GM18951 (cell line): ENCODE data around the gene DTX4.

Experiments
- POLR2A ChIP-seq: IDR thresholded peaks from 4 replicates; pipeline ENCODE4 v1.6.1; 2011; ENCODE audit warnings: mild to moderate bottlenecking; ENCODE audit not compliant: insufficient read length, insufficient read depth; ENCODE audit errors: extremely low read depth
- in situ Hi-C: fragments of 300-500 bp; cut with MboI; formaldehyde crosslinking; loops from one replicate; pipeline ENCODE4 v1.12.0; 2022; ENCODE audit warnings: low sequenced_read_pairs, mixed read lengths, inconsistent platforms; ENCODE audit not compliant: unreplicated experiment

Gene DTX4

DNA sequence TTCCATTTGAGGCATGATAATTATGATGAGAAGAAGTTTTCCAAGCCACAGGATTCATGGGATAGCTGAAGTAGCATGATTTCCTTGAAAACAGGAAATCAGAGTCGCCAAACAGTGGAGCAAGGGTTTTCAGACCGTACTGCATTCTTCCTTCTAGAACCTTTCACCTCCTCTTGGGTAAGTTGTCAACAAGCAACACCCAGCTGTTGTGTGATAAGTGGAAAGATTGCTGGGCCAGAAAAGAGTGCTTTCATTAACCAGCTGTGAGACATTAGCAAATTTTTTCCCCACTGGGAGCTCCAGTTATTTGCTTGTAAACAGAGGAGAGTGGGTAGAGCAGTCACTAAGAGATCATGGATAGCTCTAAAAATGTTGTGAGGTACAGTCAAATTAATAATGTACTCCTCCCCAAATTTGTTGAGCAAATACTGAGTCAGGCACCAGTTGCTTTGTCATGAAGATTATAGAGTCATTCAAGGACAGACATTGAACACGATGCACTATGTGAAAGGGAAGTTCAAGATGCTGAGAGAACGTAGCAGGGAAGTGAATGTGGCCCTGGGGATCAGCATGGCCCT lies 52.5 kb downstream of the DTX4 start:
- in situ Hi-C loops, result no loop called here
- no peak for TF ChIP-seq POLR2A

DNA sequence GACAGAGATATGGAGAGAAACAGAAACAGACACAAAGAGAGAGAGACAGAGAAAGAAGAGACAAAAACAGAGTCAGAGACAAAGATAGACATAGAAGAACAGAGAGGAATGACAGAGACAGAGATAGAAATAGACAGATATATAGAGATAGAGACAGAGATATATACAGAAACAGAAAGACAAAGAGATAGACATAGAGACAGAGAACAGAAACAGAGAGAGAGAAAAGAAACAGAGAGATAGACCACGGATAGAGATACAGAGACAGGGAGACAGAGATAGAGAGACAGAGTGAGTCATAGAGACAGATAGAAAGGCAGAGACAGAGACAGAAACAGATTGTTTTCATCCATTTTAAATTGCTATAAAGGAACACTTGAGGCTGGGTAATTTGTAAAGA lies 53.1 kb downstream of the DTX4 start:
- TF ChIP-seq POLR2A, result no peak
- in situ Hi-C loops, result no loop called here

DNA sequence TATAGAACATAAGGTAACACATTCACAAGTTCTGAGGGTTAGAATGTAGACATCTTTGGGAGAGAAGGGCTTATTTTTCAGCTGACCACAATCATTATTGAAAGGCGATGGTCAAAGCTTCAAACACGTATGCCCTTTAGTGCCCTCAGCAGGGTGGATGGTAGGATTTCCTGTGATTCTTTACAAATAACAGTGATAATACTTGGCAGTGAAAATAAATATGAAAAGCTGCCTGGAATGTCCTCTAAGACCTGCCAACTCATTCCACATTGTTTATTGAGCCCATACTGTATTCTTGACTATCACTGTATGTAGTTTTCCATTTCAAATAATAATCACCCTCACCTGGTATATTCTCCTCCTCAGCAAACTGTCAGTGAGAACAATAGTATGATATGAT lies 54.5 kb downstream of the DTX4 start:
- in situ Hi-C loops, result no loop called here

DNA sequence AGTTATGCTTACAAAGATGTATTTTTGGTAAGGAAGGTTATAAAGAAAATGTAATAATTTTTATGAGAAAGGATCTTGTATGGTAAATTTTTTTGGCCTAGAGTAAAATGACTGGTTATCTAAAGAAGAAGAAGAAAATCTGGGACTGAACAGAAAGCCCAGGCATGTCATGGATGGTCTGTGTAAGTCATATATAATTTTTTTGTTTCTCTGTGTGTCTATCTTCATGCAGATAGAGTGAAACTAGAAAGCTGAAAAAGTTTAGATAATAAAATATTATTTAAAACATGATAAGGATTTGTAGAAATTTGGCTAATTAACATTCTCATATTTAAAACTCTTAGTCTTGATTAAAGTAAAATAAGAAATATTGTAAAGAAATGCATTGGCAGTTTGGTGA lies 68.4 kb downstream of the DTX4 start:
- in situ Hi-C loops, result no loop called here
- no peak for TF ChIP-seq POLR2A

More for the DNA sequence above, 54.5 kb downstream of the DTX4 start:
- no peak for TF ChIP-seq POLR2A

DNA sequence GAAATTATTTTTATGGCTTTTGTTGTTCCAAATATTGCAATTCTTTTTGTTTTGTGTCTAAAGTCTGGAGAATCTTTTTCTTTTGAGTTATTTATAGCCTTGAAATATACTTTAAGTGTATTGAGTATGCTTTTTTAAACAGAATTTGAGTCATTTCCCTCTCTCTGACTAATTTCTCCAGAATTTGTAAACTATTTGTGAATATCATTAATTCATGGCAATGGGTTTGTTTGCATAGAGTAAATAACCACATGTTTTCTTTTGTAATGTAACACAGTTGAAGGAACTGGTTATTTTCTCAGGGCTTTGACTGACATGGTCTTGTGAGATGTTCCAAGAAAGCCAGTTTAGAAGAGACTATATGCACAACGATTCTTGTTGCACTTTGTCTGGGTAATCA lies 71.7 kb downstream of the DTX4 start:
- in situ Hi-C loops, result no loop called here

DNA sequence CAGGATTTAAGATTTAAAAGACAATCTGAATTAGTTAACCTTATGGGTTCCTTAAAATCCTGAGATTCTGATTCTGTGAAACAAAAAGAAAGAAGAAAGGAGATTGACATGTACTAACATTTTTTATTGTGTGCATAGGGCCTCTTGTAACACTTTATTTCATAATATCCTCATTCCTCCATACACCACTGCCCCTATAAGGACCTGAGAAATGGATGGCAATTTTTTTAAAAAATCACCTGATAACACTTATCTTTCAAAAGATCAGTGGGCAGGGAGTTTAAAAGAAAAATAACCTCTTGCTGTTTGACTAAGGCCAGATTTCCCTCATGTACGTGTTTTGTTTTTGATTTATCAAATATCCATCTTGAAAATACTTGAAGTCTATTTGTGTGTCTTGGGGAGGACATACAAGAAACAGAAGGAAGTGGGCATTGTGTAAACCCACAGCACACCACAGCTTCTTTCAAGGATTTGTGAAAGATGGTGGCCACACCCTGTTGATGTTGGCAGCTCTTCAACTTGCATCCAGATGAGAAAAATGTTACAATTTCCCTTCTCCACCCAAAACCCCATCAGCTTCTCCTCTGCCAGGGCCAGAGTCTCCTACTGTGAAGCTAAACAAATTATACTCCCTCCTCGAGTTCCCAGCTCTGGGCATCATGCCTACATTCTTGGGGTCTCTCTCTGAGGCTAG lies 75.7 kb downstream of the DTX4 start:
- in situ Hi-C loops, result no loop called here
- TF ChIP-seq POLR2A, result no peak

More for the DNA sequence above, 71.7 kb downstream of the DTX4 start:
- no peak for TF ChIP-seq POLR2A

DNA sequence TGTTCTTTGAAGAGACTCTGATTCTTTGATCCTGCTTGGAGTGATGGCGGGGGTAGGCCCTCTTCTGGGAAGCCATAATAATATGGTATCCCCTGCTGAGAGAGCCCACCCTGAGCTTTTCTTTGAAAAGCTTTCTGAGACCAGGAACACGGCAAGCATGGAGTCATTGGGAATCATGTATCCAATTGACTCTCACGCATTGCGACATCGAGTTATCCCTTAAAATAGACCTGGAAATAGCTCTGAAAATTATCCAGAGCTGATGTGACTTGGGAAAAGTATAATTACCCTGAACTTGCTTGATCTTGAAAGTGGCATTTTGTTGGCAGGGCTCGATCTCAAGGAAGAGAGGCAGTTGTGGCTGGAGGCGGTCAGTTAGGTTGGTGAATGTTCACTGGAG lies 77.6 kb downstream of the DTX4 start:
- in situ Hi-C loops, result no loop called here
- no peak for TF ChIP-seq POLR2A

DNA sequence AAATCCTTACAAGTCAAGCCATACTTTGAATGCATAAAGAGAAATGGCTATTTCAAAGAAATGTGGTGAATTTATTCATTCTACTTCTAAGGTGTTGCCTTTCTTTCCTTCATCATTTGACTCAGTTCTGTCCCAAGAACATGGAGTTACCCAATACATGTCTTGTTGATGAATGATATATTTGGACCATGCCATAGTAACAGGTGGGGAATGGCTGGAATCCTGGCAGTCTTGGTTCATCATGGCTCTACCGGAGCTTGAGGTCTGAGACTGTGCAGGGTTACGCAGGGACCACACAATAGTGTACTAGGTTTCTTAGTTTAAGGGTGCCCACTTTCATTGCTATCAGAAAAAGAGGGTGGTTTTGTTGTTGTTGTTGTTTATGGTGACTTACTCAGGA lies 81.1 kb downstream of the DTX4 start:
- in situ Hi-C loops, result no loop called here

DNA sequence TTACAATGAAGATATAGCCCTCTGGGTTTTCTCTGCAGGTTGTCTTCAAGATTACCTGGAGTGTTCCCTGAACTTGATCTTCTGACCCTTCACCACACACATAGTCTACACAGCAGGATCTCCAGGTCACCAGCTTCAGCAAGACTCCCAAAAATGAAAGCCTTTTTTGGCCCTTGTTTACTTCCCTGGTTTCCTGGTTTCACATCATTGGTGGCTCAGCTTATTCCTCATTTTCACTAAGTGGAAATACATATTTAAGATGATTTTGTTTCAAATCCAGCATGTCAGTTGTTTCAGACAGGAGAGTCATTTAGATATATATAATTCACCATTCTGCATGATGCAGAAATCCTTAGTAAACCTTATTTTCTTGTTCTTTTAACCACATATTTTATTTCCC lies 82.4 kb downstream of the DTX4 start:
- in situ Hi-C loops, result no loop called here
- TF ChIP-seq POLR2A, result no peak

More for the DNA sequence above, 81.1 kb downstream of the DTX4 start:
- no peak for TF ChIP-seq POLR2A

DNA sequence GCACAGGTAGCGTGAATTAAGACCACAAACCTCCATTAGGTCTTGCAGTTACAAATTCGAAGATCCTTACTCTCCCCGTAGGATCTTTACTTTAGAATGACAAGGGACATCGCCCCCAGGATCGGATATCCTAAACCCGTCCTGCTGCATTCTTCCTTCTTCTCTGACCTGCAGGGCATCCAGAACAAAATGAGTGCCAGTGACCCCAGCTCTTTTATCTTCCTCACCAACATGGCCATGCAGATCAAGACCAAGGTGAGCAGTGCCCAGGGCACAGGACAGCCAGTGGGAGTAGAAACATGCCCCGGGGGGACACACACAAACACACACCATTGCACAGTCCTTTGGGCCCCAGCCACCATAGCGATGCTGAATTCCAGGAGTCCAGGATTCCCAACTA lies 83.3 kb downstream of the DTX4 start:
- TF ChIP-seq POLR2A, result no peak
- in situ Hi-C loops, result no loop called here
